GM12875 (cell line): ENCODE results near the gene FN1.

Source experiments
- H3K4me3 ChIP-seq: one replicate; pipeline ENCODE4 v1.5.1; 2011; ENCODE audit warnings: low read depth, low read length, control low read depth
- TF ChIP-seq, protein P1 (sequence below): IDR thresholded peaks from 2 replicates; pipeline ENCODE4 v1.5.1; 2011; ENCODE audit warnings: low read depth, mild to moderate bottlenecking, control low read depth, inconsistent platforms, low read length, moderate library complexity, borderline replicate concordance; ENCODE audit not compliant: insufficient read depth

The FN1 gene

DNA sequence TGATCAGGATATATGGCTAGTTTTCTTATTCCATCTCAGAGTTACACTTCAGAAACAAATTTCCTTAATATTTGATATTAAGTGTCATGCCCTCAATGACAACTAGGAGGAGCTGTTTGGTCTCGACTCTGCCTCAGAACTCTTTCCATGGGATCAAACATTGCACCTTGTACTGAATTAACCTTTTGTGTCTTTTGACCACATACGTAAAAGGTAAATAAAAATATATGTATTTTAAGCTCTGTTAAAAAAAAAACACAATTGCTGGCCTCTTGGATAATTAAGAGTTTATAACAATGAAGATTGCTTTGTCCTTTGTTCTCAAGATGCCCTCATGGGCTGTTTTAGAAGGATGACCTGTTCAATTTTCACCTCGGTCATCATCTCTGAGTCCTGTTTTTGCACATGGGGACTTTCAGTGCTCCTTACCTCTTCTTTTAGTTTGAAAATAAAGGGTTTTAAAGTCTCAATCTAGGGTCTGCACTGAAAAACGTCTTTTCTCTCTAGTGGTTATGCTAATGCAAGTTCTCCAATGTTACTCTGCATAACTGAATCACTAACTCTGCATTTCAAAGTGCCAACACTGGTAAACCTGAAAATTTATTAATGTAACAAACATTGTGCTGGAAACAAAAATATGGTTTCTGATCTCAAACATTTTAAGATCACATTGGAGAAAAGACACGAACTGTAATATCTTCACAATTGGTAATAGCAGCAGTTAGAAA is 18.8 kb upstream of the FN1 start:
- TF ChIP-seq, protein P1, sequence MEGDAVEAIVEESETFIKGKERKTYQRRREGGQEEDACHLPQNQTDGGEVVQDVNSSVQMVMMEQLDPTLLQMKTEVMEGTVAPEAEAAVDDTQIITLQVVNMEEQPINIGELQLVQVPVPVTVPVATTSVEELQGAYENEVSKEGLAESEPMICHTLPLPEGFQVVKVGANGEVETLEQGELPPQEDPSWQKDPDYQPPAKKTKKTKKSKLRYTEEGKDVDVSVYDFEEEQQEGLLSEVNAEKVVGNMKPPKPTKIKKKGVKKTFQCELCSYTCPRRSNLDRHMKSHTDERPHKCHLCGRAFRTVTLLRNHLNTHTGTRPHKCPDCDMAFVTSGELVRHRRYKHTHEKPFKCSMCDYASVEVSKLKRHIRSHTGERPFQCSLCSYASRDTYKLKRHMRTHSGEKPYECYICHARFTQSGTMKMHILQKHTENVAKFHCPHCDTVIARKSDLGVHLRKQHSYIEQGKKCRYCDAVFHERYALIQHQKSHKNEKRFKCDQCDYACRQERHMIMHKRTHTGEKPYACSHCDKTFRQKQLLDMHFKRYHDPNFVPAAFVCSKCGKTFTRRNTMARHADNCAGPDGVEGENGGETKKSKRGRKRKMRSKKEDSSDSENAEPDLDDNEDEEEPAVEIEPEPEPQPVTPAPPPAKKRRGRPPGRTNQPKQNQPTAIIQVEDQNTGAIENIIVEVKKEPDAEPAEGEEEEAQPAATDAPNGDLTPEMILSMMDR, result peak; percentile 67
- H3K4me3 ChIP-seq, result no peak overlapping the region

DNA sequence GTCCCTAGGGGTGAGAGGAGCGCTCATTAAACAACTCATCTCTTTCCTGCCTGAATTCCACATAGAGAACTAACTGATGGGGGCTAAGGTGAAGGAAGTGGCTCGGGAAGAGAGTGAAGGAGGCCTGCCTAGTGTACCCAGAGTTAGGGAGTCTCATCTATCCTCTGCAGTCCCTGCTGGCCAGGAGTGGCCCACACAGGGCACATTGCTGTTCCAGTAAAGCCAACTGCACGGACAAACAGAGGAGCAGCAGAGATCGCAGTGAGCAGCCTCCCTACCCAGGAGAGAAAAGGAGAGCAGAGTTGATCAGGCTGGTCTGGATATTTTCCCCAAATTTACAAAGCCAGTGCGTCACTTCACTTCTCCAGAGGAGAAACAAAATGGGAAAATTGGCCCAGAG is 16.9 kb upstream of the FN1 start:
- TF ChIP-seq, protein P1, result no peak
- H3K4me3 ChIP-seq, result no peak overlapping the region

DNA sequence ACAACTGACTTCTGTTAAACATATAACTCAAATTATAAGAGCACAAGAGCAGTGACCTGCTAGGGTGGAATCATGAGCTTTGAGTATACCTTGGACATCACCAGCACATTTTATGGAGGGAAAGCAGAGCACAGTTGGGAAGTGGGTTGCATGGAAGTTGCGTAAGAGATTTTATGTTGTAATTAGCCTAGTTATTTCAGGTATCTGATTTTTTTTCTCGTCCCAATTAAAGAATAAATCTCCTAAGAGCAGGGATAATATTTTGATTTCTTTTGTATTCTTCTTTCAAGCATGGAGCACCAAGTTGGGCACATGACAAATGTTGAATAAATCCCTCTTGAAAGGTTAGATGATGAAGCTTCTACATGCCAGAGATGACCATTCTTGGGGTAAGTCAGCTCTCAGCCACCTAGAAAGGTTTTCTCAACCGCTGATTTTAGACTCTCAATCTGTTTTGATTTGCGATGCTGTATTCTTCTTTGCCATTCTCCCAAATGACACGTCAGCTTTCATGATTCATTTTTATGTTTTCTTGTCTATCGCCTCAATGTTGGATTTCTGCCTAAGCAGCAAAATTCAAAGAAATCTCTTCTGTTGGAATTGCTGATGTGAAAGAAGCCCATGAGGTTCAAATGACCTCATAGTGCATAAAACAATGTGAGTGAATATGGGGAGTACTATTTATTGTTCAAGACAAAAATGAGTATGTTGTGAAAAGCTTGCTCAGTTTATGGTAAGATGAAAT is 15.3 kb upstream of the FN1 start:
- H3K4me3 ChIP-seq, result no peak overlapping the region
- TF ChIP-seq, protein P1, result no peak

DNA sequence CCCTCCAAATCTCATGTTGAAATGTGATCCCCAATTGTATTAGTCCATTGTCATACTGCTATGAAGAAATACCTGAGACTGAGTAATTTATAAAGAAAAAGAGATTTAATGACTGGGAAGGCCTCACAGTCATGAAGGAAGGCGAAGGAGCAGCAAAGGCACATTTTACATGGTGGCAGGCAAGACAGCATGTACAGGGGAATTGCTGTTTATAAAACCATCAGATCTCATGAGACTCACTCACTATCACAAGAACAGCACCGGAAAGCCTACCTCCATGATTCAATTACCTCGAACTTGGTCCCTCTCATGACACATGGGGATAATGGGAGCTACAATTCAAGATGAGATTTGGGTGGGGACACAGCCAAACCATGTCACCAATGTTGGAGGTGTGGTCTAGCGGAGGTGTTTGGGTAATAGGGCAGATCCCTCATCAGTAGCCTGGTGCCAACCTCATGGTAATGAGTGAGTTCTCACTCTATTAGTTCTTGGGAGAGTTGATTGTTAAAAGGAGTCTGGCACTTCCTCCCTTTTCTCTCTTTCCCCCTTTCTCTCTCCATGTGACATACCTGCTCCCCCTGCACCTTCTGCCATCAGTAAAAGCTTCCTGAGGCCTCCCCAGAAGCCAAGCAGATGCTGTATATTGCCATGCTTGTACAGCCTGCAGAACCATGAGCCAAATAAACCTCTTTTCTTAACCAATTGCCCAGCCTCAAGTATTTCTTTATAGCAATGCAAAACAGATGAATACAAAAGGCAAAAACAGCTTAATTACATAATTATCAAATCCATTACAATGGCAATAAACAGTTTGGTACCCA is 14.5 kb upstream of the FN1 start:
- H3K4me3 ChIP-seq, result no peak overlapping the region
- TF ChIP-seq, protein P1, result no peak

DNA sequence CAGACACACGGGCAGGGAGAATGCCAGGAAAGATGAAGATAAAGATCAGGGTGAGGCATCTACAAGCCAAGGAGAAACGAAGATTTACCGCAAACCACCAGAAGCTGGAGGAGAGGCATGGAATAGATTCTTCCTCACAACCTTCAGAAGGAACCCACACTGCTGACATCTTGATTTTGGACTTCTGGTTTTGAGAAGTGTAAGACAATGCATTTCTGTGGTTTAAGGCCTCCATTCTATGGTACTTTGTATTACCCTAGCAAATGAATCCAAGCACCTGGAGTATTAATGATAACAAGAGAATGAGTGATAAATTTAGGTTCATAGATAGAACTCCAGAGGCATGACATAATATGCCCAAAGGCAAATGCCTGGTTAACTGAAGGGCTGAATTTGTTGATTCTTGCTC is 11.8 kb upstream of the FN1 start:
- no peak overlapping the region for H3K4me3 ChIP-seq
- TF ChIP-seq, protein P1, result no peak

DNA sequence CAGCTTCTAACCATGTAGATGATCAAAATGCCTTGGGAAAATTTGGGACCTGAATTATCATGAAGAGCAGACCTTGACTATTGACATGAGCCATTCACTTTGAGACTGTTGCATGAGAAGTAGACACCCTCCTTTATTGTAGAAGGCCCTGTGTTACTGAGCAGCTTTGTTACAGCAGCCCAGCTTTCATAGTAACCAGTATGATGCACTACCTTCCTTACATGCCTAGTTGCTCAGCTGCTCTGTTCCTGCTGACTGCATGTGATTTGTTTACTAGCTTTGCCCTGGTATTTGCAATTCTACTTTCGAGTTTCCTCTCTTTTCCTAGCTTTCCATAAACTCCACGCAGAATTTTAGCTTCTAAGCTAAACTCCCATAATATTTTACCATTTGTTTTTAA is 11.2 kb upstream of the FN1 start:
- H3K4me3 ChIP-seq, result no peak overlapping the region
- TF ChIP-seq, protein P1, result no peak
